Measurements from ENCODE around the gene AGO3.

AGO3 gene

DNA sequence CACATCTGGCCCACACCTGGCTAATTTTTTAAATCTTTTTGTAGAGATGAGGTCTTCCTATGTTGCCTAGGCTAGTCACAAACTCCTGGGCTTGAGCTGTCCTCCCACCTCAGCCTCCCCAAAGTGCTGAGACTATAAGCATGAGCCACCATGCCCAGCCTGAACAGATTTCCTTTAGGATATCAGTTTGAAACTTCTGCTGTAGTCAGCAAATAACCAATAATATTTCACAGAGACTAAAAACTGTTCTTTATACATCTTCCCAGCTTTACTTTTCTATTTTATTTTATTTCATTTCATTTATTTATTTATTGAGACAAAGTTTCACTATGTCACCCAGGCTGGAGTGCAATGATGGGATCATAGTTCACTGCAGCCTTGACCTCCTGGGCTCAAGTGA lies 123.1 kb downstream of the AGO3 start:
- H3K36me3 ChIP-seq = peaks cover 9 to 42% (median 30%) of the 10 kb centered on the region in 3 donors
- H3K27ac ChIP-seq = no peak overlapping the region
- no peaks in the 10 kb centered on the region for H3K9me3 ChIP-seq
- H3K4me3 ChIP-seq = no peak overlapping the region
- H3K4me1 ChIP-seq = no peaks in the 10 kb centered on the region
- TF ChIP-seq, protein P1, sequence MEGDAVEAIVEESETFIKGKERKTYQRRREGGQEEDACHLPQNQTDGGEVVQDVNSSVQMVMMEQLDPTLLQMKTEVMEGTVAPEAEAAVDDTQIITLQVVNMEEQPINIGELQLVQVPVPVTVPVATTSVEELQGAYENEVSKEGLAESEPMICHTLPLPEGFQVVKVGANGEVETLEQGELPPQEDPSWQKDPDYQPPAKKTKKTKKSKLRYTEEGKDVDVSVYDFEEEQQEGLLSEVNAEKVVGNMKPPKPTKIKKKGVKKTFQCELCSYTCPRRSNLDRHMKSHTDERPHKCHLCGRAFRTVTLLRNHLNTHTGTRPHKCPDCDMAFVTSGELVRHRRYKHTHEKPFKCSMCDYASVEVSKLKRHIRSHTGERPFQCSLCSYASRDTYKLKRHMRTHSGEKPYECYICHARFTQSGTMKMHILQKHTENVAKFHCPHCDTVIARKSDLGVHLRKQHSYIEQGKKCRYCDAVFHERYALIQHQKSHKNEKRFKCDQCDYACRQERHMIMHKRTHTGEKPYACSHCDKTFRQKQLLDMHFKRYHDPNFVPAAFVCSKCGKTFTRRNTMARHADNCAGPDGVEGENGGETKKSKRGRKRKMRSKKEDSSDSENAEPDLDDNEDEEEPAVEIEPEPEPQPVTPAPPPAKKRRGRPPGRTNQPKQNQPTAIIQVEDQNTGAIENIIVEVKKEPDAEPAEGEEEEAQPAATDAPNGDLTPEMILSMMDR (IDR thresholded peaks at IDR 0.05) = no peak
- DNase-seq = no peak
- intact Hi-C loops (cut with DNase I; ENCODE audit: low total_unique reads) = no loop called here
- H3K27me3 ChIP-seq = no peaks in the 10 kb centered on the region

GRCh38 chr1:36055706-36056105 lies 124.8 kb downstream of the AGO3 start:
- TF ChIP-seq, protein P1 (IDR thresholded peaks at IDR 0.05) = no peak
- Histone ChIP-seq H3K27ac (no peak overlapping the region), H3K4me1 (no peaks in the 10 kb centered on the region), H3K9me3 (no peaks in the 10 kb centered on the region), H3K36me3 (peaks cover 9 to 28% (median 17%) of the 10 kb centered on the region in 3 donors), H3K4me3 (no peak overlapping the region), H3K27me3 (no peaks in the 10 kb centered on the region)
- no peak for DNase-seq
- intact Hi-C loops (cut with DNase I; ENCODE audit: low total_unique reads) = no loop called here

DNA sequence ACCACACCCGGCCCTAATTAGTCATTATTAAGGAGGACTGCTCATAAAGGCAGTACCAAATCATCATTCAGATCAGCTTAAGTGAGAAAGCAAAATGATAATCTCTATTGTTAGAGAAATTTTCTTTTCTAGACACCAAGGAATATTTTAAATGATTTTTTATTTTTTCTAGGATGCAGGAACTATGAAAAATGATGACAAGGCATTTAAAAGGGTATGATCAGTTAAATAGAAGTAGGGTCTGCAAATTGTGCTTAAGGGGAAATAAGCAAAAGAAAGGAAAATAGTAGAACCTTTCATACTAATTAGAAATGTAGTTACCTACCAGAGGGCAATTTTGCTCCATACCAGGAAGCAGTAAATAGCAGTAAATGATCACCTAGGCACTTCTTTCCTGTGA lies 131.4 kb downstream of the AGO3 start:
- peaks cover 0 to 7% (median 0%) of the 10 kb centered on the region in 3 donors for H3K36me3 ChIP-seq
- DNase-seq = no peak
- intact Hi-C loops (cut with DNase I; ENCODE audit: low total_unique reads) = no loop called here
- no peaks in the 10 kb centered on the region for H3K27me3 ChIP-seq
- no peak overlapping the region for H3K4me3 ChIP-seq
- H3K9me3 ChIP-seq = no peaks in the 10 kb centered on the region
- H3K4me1 ChIP-seq = no peaks in the 10 kb centered on the region
- TF ChIP-seq, protein P1 (IDR thresholded peaks at IDR 0.05) = no peak
- H3K27ac ChIP-seq = no peak overlapping the region

DNA sequence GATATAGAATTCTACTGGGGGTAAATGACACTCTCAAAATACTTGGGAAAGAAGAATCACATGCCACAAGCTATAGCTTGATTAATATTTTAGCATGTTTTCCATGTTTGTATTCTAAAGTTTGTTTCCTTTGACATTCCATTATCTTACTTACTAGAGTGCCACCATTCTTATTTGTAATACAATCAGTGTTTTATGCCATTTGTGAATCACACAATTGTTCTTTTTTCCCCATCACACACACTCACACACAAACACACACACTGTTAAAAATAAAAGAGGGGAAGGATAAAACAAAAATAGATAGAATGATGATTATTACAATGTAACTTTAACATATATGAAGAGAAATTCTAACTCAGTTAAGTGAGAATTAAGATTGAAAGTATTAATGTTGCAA lies 137.0 kb downstream of the AGO3 start:
- H3K36me3 ChIP-seq = peaks cover 0 to 7% (median 0%) of the 10 kb centered on the region in 3 donors
- H3K4me3 ChIP-seq = no peak overlapping the region
- no peak overlapping the region for H3K27ac ChIP-seq
- intact Hi-C loops (cut with DNase I; ENCODE audit: low total_unique reads) = no loop called here
- H3K4me1 ChIP-seq = no peaks in the 10 kb centered on the region
- no peaks in the 10 kb centered on the region for H3K9me3 ChIP-seq
- H3K27me3 ChIP-seq = no peaks in the 10 kb centered on the region
- TF ChIP-seq, protein P1 (IDR thresholded peaks at IDR 0.05) = no peak
- no peak for DNase-seq

- Histone ChIP-seq H3K27me3 (no peaks in the 10 kb centered on the region), H3K9me3 (no peaks in the 10 kb centered on the region), H3K4me1 (no peaks in the 10 kb centered on the region), H3K4me3 (no peak overlapping the region), H3K36me3 (peaks cover 0 to 4% (median 0%) of the 10 kb centered on the region in 3 donors), H3K27ac (no peak overlapping the region)
- TF ChIP-seq, protein P1 (IDR thresholded peaks at IDR 0.05) = no peak
- intact Hi-C loops (cut with DNase I; ENCODE audit: low total_unique reads) = no loop called here
- no peak for DNase-seq
These were observed 138.0 kb downstream of the AGO3 start for GRCh38 chr1:36068866-36069265.

- intact Hi-C loops (cut with DNase I; ENCODE audit: low total_unique reads) = no loop called here
- Histone ChIP-seq H3K27me3 (no peaks in the 10 kb centered on the region), H3K4me3 (no peak overlapping the region), H3K27ac (no peak overlapping the region), H3K9me3 (no peaks in the 10 kb centered on the region), H3K4me1 (no peaks in the 10 kb centered on the region), H3K36me3 (no peaks in the 10 kb centered on the region)
- TF ChIP-seq, protein P1 (IDR thresholded peaks at IDR 0.05) = no peak
- no peak for DNase-seq
These were observed 139.4 kb downstream of the AGO3 start for GRCh38 chr1:36070349-36070748.
